Activated CD4-positive, alpha-beta T cell treated with anti-CD3 and anti-CD28 coated beads for 48 hours (primary cell): ENCODE results near the gene PTPRN2.
A peak's percentile ranks its signal among the peaks of the same experiment; 100 is the strongest.

Experiments used
- DNase-seq: peaks from one replicate; pipeline ENCODE4 v3.0.0-alpha.2; 2020

PTPRN2 gene

DNA sequence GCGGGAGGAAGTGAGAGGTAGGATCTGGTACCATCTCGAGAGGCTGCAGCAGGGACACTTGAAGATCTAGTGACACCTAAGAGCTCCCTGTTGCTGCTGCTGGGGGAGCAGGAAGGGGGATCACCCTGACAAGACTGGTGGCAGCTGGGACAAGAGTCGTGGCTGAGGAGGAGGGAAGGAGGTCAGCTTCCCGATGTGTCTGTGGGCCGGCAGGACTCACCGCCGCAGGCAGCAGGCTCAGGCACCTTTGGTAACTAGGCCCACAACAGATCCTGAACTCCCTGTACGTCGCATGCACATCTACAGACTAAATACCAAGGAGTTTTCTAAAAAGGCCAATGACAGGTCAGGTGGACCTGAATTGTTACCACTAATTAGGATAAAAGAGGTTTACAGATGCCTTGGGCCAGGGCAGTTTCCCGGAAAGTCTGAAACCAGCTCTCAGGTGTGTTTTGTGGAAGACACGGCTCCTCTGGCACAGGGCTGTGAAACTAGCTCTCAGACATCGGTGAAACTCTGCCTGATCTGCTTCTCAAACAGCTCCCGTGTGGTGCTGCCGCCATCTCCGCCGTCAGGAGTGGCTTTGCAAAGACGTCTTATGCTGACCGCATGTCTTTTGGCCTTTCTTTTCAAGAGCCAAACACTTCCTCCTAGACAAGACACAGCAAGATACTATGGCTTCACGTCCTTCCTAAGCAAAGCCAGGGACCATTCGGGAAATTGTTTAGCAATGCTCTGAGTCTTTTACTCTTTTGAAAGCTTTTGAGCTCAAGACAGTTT is 609.7 kb downstream of the PTPRN2 start:
- no peak for DNase-seq

DNA sequence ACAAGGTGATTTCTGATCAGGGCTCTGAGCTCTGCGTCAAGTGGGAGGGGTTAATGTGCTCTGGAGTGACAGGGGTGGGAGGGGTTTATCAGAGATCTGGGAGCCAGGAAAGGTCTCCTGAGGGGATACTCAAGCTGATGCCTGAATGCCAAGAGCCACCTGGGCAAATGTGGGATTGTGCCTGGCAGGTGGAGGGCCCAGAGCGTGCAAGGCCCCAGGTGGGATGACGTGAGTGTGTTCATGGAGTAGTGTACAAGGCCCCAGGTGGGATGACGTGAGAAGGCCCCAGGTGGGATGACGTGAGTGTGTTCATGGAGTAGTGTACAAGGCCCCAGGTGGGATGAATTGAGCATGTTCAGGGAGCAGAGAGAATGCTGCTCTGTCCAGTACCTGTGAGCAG is 610.3 kb downstream of the PTPRN2 start:
- no peak for DNase-seq

DNA sequence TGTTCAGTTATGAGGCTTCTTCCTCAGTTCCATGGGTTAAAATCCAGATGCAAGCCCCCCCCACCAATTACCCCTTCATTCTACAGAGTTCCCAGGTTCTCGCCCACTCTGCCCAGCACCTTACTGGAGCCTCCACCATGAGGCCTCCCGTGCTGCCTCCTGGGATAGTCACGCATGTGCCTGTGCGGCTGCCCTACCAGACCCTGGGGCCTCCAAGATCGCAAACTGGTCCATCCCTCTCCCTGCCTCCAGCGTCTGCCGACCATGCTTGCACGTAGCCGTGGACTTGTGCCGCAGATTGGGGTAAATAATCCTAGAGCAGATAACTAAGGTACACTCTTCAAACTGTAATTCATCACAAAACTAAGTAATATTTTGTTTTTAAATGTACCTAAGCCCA is 611.2 kb downstream of the PTPRN2 start:
- DNase-seq, result no peak

DNA sequence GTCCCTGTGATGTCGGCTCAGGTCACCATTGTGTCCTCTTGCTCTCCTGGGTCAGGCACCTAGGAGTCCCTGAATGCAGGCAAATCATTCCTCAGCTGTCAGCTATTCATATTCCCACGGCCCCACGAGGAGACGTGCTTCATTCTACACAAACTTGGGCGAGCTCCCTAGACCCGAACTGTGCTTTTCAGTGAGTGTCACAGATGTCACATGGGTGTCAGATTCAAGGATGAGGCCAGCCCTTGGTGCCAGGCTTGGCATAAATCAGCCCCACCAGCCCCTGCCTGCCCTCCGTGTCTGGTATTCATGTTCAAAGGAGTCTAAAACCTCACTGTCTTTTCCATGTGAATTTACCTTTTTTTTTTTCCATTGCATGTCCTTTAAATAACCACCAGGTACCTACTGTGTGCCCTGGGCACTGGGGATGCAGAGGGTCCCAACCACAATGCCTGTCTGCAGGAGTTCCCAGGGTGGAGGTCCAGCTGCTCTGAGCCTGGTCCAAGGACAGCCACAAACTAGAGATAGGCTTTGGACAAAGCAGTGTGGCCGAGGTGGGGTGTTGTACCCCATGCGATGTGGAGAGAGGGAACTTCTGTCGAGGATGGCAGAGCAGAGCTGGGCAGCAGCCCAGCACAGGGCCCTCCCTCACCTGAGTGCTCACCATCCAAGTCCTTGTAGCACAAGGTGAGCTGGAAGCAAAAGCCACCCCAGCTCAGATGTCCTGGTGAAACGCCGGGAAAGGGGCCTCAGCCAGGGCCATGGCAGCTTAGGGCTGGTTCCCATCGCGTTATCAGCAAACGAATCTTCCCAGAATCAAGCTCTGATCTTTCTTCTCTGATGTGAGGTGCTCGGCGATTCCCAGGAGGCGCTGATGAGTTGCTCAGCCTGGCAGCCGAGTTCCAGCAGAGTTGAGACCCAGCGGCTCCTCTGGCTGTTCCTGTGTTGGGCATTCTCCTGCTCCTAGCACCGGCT is 611.9 kb downstream of the PTPRN2 start:
- DNase-seq, result no peak

DNA sequence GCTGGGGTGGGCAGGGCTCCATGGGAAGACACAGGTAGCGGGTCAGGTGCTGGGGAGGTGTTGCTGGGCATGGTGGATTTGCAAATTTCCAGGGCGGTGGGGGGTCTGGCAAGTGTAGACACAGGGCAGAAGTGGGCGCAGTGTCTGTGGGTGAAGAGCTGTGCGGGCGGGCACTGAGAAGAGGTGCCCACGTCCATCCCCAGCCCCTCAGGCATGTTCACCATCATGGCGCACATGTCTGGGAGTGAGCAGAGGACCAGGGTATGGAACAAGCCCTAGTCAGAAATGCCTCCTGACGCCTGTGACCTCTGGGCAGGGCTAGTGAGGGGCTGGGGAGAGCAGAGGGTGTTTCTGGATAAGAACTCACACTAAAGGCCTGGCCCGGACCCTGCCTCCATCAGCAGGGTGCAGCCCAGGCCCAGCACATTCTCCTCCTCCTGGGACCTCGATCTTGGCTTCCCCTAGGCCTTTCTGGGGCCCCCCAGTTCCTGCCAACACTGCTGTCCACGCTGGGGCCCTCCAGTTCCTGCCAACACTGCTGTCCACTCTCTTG is 612.9 kb downstream of the PTPRN2 start:
- DNase-seq, result no peak

DNA sequence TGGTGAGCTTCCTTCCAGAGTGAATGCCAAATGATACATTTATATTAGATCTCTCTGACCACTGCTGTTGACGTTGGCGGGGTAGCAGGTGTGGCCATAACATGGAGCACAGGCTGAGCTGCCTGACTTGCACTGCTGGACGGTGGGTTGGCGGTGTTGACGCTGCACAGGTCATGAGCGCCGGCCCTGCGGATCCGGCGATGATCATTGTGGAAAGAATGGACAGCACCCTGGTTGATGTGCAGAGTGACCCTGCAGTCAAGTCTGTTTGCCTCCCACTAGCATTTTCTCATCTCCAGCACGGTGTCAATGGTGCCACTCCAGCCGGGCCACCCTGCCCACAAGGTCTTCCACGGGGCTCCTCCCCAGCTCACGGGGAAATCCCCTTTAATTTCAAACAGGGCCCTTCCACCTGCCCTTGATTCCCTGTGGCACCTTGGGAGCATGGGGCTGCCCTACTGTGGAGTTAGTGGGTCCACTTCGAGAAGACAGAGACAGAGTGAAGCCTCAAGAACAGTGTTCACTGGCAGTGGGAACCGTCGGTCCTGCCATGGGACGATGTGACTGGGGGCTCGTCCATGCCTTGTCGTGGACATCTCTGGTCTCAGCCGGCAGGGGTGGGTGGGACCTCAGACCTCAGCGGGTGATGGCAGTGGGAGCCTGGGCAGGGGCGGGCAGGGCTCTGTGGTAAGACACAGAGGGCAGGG is 613.5 kb downstream of the PTPRN2 start:
- peak; percentile 12 for DNase-seq

DNA sequence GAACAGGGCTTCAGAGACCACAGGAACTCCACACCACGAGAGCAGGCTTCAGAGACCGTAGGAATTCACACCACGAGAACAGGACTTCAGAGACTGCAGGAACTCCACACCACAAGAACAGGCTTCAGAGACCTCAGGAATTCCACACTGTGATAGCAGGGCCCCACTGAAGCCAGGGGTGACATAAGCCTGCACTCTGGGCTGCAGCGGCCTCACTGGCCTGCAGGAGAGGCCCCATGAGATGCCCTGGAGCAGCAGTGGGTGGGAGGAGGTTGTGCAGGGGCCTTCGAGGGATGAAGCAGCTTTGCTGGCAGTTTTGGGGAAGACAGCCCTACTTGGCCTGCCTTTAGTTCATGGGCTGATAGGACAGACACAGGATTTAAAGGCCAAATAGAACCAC is 614.7 kb downstream of the PTPRN2 start:
- no peak for DNase-seq

DNA sequence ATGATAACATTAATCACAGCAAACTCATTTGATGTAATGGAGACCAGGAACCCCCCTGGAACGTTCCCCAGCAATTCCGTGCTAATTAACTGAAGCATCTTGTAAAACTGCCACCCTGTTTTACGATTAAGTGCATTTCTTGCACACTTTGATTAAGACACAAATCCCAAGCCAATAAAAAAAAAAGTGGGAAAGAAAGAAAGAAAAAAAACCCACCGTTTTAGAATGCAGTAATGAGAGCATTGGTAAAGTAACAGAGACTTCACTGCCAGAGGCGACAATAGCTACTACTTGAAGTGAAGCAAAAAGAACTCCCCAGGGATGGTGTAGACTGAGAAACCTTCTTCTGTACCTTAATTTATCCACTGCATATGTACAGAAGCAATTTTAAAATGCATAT is 616.1 kb downstream of the PTPRN2 start:
- no peak for DNase-seq

DNA sequence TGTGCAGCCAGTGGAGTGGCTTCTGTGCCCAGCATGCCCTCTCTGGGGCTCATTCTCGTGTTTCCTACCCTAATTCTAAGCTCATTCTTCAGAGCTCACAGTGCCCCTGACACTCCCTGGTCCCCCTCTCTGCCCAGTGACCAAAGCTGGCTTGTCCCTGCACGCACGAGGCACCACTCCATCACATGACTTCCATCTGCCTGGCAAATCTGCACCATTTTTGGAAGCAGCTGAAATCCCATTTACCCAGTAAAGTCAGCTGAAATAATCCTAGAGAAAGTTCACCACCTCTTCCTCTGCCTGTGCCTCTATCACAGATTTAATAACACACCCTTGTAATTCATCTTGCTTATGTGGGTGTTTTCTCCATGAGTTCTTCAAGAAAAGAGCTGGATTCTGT is 616.9 kb downstream of the PTPRN2 start:
- no peak for DNase-seq

DNA sequence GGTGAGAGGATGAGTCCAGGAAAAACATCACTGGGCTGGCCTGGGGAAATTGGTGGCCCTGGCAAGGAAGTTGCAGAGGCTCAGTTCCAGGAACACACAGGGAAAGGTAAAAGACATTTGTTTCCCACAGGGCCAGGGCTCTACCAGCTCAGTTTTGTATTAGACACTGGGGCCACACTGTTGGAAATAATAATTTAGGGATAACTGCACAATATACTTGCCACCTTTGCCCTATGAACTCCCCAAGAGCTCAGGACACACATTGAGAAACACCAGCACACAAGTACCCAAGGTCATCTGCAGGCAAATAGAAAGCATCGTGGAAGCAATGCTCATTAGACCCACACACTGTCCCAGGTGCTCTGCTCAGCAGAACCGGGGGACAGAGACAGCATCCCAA is 617.6 kb downstream of the PTPRN2 start:
- DNase-seq, result no peak

DNA sequence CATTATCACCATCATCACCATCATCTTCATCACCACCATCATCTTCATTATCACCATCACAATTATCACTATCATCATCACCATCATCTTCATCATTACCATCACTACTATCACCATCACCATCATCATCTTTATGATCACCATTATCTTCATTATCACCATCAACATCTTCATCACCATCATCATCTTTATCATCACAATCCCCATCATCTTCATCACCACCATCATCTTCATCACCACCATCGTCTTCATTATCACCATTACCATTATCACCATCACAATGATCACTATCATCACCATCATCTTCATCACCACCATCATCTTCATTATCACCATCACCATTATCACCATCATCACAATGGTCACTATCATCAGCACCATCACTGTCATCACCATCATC is 621.1 kb downstream of the PTPRN2 start:
- DNase-seq, result no peak

DNA sequence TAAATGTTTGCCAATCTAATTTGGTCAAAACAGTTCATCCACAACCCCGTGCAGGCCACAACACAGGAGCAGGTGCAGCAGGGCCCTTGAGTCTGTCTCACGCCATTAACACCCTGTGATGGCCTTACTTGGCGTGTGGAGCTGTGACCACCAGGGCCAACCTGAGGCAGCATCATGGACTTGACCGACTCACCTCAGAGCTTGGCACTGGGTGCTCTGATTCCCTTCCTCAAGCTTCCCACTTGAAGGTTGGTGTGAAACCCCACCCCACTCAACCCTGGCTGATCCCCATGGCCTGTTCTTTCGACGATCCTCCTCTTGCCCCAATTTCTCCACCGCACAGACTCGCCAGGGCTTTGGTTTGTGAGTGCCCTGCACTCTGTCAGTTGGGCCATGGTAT is 623.1 kb downstream of the PTPRN2 start:
- DNase-seq, result no peak

DNA sequence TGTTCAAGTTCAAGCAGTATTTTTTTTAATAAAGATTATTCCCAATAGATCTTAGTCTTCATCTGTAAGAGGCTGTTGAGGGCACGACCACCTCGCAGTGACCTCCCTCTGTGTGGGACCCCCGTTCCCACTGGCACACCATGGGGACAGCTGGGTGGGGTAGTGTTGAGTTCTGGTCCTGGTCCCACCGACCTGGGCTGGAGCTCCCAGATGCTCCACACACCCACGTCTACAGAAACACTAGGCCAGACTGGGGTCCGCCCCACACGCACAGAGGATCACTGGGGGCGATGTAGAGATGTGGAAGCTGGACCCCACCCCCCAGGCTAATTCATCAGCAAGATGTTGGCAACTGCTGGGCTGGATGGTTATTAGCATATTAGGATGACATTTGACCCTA is 623.6 kb downstream of the PTPRN2 start:
- DNase-seq, result no peak

DNA sequence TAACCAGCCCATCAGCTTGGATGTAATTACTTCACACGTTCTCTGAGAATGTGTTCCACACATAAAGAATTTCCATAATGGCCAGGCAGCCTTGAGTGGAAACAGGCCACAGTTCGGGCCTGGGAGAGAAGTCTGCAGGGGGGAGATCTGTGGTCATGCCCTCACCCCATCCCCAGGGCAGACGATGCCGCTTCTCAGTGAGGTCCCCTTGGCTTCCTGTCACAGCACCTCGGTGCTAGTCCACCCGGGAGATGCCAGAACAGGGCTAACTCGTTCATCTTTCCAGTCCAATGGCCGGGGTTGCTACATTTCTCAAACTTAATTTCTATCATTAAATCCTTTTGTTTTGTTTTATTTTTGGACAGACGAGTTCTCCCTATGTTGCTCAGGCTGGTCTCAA is 624.1 kb downstream of the PTPRN2 start:
- DNase-seq, result no peak

DNA sequence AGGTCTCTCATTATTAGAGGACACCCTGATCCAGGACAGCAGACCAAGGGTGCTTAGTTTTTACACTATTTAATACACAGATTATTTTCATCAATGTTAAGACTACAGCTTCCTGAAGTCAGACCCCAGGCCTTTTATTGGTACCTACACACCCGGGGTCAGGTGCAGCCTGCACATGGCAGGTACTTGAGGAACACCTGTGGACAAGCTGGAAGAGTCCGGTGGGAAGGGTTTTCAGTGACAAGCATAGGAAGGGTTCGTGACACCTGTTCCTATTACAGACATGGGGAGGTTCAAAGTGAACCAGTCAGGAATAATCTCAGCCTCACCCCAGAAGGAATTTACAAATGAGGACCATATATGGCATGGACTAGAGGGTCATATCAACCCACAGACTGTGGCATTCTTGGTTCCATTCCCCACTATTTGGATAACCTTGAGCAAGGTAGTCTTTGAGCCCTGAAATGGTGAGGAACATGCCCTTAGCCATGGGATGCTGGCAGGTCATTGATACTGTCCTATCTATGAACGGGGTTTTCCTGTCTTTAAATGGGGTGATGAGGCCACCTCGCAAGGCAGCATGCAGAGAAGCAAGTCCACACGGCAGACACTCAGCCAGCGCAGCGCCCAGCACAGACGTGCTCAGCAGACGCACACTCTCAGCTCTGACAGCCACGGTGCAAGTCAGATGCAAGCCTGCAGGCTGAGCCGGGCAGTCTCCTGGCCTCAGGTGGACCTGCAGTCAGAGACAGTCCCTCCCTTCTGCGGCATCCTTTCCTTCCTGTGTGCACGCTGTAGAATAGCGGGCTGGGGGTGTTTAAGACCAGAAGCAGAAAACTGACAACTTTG is 624.9 kb downstream of the PTPRN2 start:
- no peak for DNase-seq

DNA sequence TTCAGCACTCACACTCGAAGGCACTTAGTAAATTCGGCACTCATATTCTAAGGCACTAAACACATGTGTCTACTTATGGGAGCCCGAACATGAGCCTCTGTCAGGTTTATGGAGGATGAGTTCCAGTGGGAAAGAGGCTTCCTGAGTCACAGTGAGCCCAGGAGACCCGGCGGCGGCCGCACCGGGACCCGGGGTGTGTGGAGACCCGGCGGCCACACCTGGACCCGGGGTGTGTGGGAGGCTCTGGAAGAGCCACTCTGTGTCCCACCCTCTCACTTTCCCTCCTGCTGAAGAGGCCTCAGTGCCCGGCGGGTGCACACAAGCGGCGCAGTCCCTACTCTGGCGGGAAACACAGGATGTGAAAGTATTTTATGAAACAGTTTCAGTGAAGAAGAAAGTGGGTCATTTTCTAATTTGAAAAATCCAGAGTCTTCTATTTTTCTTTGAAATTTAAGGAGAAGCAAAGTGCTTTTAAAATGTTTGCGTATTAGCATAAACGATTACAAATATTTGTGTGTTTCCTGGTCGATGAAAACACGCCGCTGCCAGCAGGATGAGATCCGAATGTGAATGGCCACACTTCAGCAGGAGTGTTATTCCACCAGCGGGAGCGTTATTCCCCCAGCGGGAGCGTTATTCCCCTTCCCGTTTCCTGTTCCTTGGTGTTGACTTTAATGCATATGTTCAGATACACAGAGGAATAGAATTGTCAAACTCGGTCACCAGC is 625.7 kb downstream of the PTPRN2 start:
- no peak for DNase-seq

DNA sequence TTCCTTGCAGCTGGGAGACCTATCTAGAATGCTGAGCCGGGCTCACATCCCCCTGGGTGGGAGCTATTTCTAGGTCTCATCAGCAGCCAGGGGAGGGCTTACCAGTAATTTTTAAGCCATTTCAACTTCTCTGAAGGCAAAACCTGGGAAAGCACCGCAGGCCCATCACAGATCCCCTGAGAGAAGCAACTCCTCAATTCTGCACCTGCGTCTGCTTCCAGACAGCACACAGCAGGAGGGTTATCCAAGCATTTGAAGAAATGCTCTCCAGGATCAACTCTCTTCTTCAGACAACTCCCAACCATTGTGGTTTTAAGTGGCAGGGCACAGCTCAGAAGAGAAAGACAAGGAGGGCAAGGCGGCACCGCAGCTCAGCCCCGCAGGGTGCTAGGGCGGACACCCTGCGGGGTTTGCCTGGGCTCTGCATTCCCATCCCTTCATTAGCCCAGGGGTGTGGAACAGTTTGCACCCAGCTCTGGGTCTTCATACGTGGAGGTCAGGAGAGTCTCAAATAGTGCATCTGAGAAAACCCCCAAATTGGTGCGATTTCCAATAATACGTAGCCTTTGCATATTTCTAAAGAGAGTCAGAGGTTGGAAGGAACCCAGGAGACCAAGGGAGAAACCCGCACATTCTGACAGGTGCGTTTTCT is 632.1 kb downstream of the PTPRN2 start:
- no peak for DNase-seq

DNA sequence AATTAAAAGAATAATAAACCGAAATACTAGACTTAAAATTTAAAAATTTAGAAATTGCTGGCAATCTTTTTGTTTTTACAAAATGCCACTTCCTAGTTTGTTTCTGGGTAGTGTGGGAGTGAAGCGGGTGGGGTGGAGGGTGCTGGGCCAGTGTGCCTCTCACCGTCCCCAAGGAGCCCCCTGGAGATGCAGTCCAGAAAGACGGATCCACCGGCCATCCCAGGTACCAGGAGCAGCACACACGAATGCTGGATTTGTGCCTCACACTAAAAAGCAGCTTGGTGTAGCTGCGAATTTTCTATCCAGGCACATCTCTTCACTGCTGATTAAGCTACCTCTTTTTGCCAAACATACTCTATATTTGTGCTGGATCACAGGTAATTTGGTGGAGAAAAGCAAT is 632.7 kb downstream of the PTPRN2 start:
- no peak for DNase-seq

DNA sequence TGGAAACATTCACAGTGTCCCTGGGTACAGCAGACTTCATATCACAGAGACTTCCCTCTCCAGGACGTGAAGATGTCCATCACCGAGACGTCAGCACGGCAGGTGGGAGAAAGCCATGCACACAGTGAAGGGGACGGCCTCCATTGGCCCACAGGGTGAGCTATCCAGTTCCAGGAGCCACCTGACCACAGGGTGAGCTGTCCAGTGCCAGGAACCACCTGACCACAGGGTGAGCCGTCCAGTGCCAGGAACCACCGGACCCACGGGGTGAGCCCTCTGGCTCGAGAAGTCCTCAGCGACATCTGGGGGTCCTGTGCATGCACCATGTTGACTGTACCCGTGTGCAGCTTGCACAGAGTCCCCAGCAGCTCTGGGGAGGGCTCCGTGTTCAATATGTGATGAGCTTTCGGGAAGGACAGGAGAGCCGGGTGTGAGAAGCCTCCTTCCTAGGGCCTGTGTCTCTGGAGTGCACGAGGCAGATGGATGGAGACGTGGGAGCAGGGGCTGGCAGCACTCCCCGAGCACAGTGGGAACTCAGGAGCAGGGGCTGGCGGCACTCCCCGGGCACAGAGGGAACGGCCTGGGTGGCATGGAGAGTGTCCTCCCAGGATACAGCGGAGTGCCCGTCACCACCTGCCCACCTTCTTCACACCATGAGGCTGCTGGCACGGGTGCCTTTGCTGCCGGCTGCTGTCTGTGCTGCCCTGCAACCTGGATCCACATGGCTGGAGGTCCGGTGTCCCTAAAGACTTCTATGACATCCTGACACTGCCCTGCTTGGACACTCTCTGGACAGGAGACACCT is 634.6 kb downstream of the PTPRN2 start:
- DNase-seq, result no peak

DNA sequence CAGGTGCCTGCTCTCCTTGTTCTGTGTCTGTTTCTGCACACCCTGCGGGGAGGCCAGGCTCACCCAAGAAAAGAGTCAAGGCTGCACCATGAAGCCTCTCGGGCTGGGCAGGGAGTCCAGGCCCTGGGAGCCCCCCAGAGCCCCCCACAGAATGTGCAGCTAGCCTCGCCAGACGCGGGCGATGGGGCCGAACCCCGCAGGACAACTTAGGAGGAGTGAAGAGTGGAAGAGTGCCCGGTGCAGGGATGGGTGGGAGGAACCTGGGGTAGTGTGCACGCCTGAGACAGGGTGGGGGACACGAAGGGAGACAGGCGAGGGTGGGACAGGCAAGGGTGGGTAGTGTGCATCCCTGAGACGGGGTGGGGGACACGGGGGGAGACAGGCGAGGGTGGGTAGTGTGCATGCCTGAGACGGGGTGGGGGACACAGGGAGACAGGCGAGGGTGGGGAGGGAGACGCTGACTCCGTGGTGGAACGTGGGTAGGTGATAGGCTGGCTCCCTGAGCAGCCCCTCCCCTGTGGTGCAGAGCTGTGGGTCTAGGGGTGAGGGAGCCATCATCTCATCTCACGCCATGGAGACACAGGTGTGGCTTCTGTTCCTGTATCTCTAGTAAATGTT is 635.5 kb downstream of the PTPRN2 start:
- no peak for DNase-seq
